Mucosa of stomach (tissue), 1 donor: ENCODE measurements around the gene SERPINB5.

Source experiments
- H3K27me3 ChIP-seq: one replicate; pipeline ENCODE4 v1.7.0; 2013; ENCODE audit warnings: mild to moderate bottlenecking, low read length; ENCODE audit not compliant: control insufficient read depth, insufficient read depth
- H3K36me3 ChIP-seq: one replicate; pipeline ENCODE4 v1.7.0; 2013; ENCODE audit warnings: low read length; ENCODE audit not compliant: control insufficient read depth, insufficient read depth
- H3K4me1 ChIP-seq: one replicate; pipeline ENCODE4 v1.7.0; 2013; ENCODE audit warnings: mild to moderate bottlenecking, low read length; ENCODE audit not compliant: control insufficient read depth, insufficient read depth
- H3K4me3 ChIP-seq: one replicate; pipeline ENCODE4 v1.7.0; 2013; ENCODE audit warnings: low read length
- H3K9ac ChIP-seq: one replicate; pipeline ENCODE4 v1.7.0; 2013; ENCODE audit warnings: mild to moderate bottlenecking, low read length, moderate library complexity
- H3K9me3 ChIP-seq: one replicate; pipeline ENCODE4 v1.7.0; 2013; ENCODE audit warnings: mild to moderate bottlenecking, low read length, moderate library complexity; ENCODE audit not compliant: control insufficient read depth
- donor health status: Pancreatic carcinoma.

SERPINB5 gene

GRCh38 chr18:63539904-63540510 lies 63.2 kb downstream of the SERPINB5 start:
- H3K36me3 ChIP-seq, result no peaks in the 10 kb centered on the region
- H3K9ac ChIP-seq, result no peak overlapping the region
- H3K4me1 ChIP-seq, result no peaks in the 10 kb centered on the region
- H3K27me3 ChIP-seq, result no peaks in the 10 kb centered on the region
- H3K9me3 ChIP-seq, result no peaks in the 10 kb centered on the region
- no peak overlapping the region for H3K4me3 ChIP-seq

- Histone ChIP-seq H3K4me1 (no peaks in the 10 kb centered on the region), H3K36me3 (no peaks in the 10 kb centered on the region), H3K9me3 (no peaks in the 10 kb centered on the region), H3K4me3 (no peak within 1 kb of the TSS), H3K9ac (no peak within 1 kb of the TSS), H3K27me3 (no peaks in the 10 kb centered on the region)
Observed at GRCh38 chr18:63542069-63542468, 65.3 kb downstream of the SERPINB5 start, which contains the start of gene SERPINB12. Gene SERPINB12 (plus strand): TSS chr18:63542369. CDS start chr18:63556160, 13,791 bp downstream.

- no peaks in the 10 kb centered on the region for H3K27me3 ChIP-seq
- no peak overlapping the region for H3K9ac ChIP-seq
- H3K9me3 ChIP-seq, result no peaks in the 10 kb centered on the region
- H3K4me3 ChIP-seq, result no peak overlapping the region
- no peaks in the 10 kb centered on the region for H3K36me3 ChIP-seq
- H3K4me1 ChIP-seq, result no peaks in the 10 kb centered on the region
Observed at GRCh38 chr18:63544017-63544416, 67.3 kb downstream of the SERPINB5 start.

- Histone ChIP-seq H3K27me3 (no peaks in the 10 kb centered on the region), H3K9ac (no peak overlapping the region), H3K36me3 (no peaks in the 10 kb centered on the region), H3K9me3 (no peaks in the 10 kb centered on the region), H3K4me3 (no peak overlapping the region), H3K4me1 (no peaks in the 10 kb centered on the region)
Observed at GRCh38 chr18:63545000-63545399, 68.2 kb downstream of the SERPINB5 start.

GRCh38 chr18:63550068-63550467 lies 73.3 kb downstream of the SERPINB5 start:
- no peaks in the 10 kb centered on the region for H3K36me3 ChIP-seq
- H3K4me3 ChIP-seq, result no peak overlapping the region
- H3K9me3 ChIP-seq, result no peaks in the 10 kb centered on the region
- H3K4me1 ChIP-seq, result no peaks in the 10 kb centered on the region
- H3K27me3 ChIP-seq, result no peaks in the 10 kb centered on the region
- H3K9ac ChIP-seq, result no peak overlapping the region

GRCh38 chr18:63551769-63552168 lies 75.0 kb downstream of the SERPINB5 start:
- H3K9me3 ChIP-seq, result no peaks in the 10 kb centered on the region
- no peak overlapping the region for H3K4me3 ChIP-seq
- H3K9ac ChIP-seq, result no peak overlapping the region
- H3K36me3 ChIP-seq, result no peaks in the 10 kb centered on the region
- no peaks in the 10 kb centered on the region for H3K4me1 ChIP-seq
- no peaks in the 10 kb centered on the region for H3K27me3 ChIP-seq

GRCh38 chr18:63552581-63552980 lies 75.8 kb downstream of the SERPINB5 start:
- H3K9me3 ChIP-seq, result no peaks in the 10 kb centered on the region
- H3K4me1 ChIP-seq, result no peaks in the 10 kb centered on the region
- H3K4me3 ChIP-seq, result no peak overlapping the region
- H3K9ac ChIP-seq, result no peak overlapping the region
- H3K27me3 ChIP-seq, result no peaks in the 10 kb centered on the region
- H3K36me3 ChIP-seq, result no peaks in the 10 kb centered on the region

- Histone ChIP-seq H3K9ac (no peak overlapping the region), H3K36me3 (no peaks in the 10 kb centered on the region), H3K9me3 (no peaks in the 10 kb centered on the region), H3K4me3 (no peak overlapping the region), H3K4me1 (no peaks in the 10 kb centered on the region), H3K27me3 (no peaks in the 10 kb centered on the region)
Observed at GRCh38 chr18:63553081-63553480, 76.3 kb downstream of the SERPINB5 start.
